K562 (cell line): ENCODE data around the gene CLCN2. TPM values are rescaled to one million over a fixed set of nuclear protein-coding genes. Genes with fewer than 3 reads are reported as not detected.

Experiments
- ARID2 ChIP-seq: fragments of 450-650 bp; IDR thresholded peaks from 2 replicates; pipeline ENCODE4 v1.6.1; 2017; ENCODE audit warnings: antibody characterized with exemption, mild to moderate bottlenecking
- CHCHD3 ChIP-seq: fragments of 250-450 bp; sonication (Bioruptor Pico); IDR thresholded peaks from 2 replicates; pipeline ENCODE4 v2.1.2; 2022; ENCODE audit warnings: mild to moderate bottlenecking
- CREM ChIP-seq: IDR thresholded peaks from 2 replicates; pipeline ENCODE4 v1.6.1; 2014; ENCODE audit warnings: antibody characterized with exemption, low read depth
- FIP1L1 ChIP-seq: fragments of 200-400 bp; formaldehyde crosslinking; IDR thresholded peaks from 2 replicates; pipeline ENCODE4 v1.6.1; 2018; ENCODE audit warnings: mild to moderate bottlenecking, low read depth, low read length; ENCODE audit not compliant: poor library complexity, severe bottlenecking
- FOXM1 ChIP-seq, 2 experiments: fragments of 450-650 bp in 1 of 2; sonication (generic) in 1 of 2; formaldehyde crosslinking in 1 of 2; IDR thresholded peaks; 2 replicates each; pipeline versions ENCODE4 v1.6.1 to v1.9.0; 2017 to 2022; ENCODE audit warnings: low read depth in 2 of 2, mild to moderate bottlenecking in 2 of 2, missing genetic modification reagents in 1 of 2, moderate library complexity in 1 of 2
- FOXP1 ChIP-seq: sonication (generic); formaldehyde crosslinking; IDR thresholded peaks from 2 replicates; pipeline ENCODE4 v1.8.0; 2022; ENCODE audit warnings: mild to moderate bottlenecking, missing genetic modification reagents
- FUS ChIP-seq: fragments of 200-400 bp; formaldehyde crosslinking; optimal IDR thresholded peaks from 2 replicates; pipeline ENCODE3; 2017; ENCODE audit warnings: low read depth, low read length
- HDAC6 ChIP-seq: IDR thresholded peaks from 2 replicates; pipeline ENCODE4 v1.6.1; 2012; ENCODE audit warnings: low read depth, mild to moderate bottlenecking, control low read depth, inconsistent platforms, low read length, moderate library complexity
- MYC ChIP-seq, 2 experiments: fragments of 250-450 bp in 1 of 2; sonication (Bioruptor Pico) in 1 of 2; IDR thresholded peaks; 2 replicates each; pipeline versions ENCODE4 v1.5.1 to v1.6.1; 2012 to 2021; ENCODE audit warnings: low read depth in 2 of 2, borderline replicate concordance in 1 of 2, improper control_type of control experiment in 1 of 2, low read length in 1 of 2, mild to moderate bottlenecking in 1 of 2, moderate library complexity in 1 of 2
- NFIC ChIP-seq: fragments of 450-650 bp; IDR thresholded peaks from 2 replicates; pipeline ENCODE4 v1.6.1; 2017; ENCODE audit warnings: mild to moderate bottlenecking, inconsistent platforms
- PHF8 ChIP-seq: fragments of 200-600 bp; sonication (generic); IDR thresholded peaks from 2 replicates; pipeline ENCODE4 v1.6.1; 2012; ENCODE audit warnings: mixed run types, mild to moderate bottlenecking, inconsistent platforms, low read length, moderate library complexity, borderline replicate concordance
- POLR2G ChIP-seq: fragments of 200-400 bp; formaldehyde crosslinking; IDR thresholded peaks from 2 replicates; pipeline ENCODE4 v1.6.1; 2017; ENCODE audit warnings: low read depth, mild to moderate bottlenecking, antibody characterized with exemption, low read length, moderate library complexity
- SAP30 ChIP-seq: fragments of 200-600 bp; sonication (generic); IDR thresholded peaks from 2 replicates; pipeline ENCODE4 v1.6.1; 2012; ENCODE audit warnings: borderline replicate concordance, low read depth, mild to moderate bottlenecking, moderate library complexity, low read length, control low read depth, inconsistent platforms; ENCODE audit not compliant: insufficient read depth, poor library complexity, severe bottlenecking
- SETDB1 ChIP-seq: IDR thresholded peaks from one replicate; pipeline ENCODE4 v1.6.1; 2012; ENCODE audit warnings: low read length, control low read depth, inconsistent platforms
- SUPT5H ChIP-seq: fragments of 450-650 bp; IDR thresholded peaks from 2 replicates; pipeline ENCODE4 v1.6.1; 2016
- ZBTB7A ChIP-seq: IDR thresholded peaks from 2 replicates; pipeline ENCODE4 v1.6.1; 2011; ENCODE audit warnings: low read depth, mild to moderate bottlenecking, low read length, moderate library complexity, borderline replicate concordance; ENCODE audit not compliant: control insufficient read depth
- polyA plus RNA-seq, 8 experiments: library from polyadenylated mRNA; depleted of rRNA in 4 of 8; stranded (reverse) in 5 of 8; unstranded in 3 of 8; fragments of >200 nt; fragmentation: Nextera tagmentation in 2 of 8; fragmentation: Illumina TruSeq in 1 of 8; extraction: Ambion mirVana in 2 of 8; extraction: Trizol in 1 of 8; gene quantifications; 2 replicates each; pipeline versions ENCODE4 v1.2.1 to v1.2.3, GENCODE V29; 2011 to 2014; ENCODE audit warnings: inconsistent platforms in 1 of 8, missing spikeins in 1 of 8
- total RNA-seq, 7 experiments: library from RNA; depleted of rRNA in 6 of 7; stranded (reverse); fragments of >200 nt in 6 of 7; fragmentation: Illumina TruSeq in 2 of 7; extraction: Trizol in 2 of 7; gene quantifications; 2 replicates each; pipeline versions ENCODE4 v1.2.1 to v1.2.3, GENCODE V29; 2011 to 2021; ENCODE audit warnings: low replicate concordance in 1 of 7
- TF ChIP-seq, protein P1 (sequence below): fragments of 450-650 bp; IDR thresholded peaks from 2 replicates; pipeline ENCODE4 v1.6.1; 2017; ENCODE audit warnings: antibody characterized with exemption, mild to moderate bottlenecking
- TF ChIP-seq, protein P2 (sequence below): fragments of 200-800 bp; sonication (Bioruptor generic); IDR thresholded peaks from 2 replicates; pipeline ENCODE4 v1.6.1; 2017; ENCODE audit warnings: missing genetic modification characterization, missing compliant biosample characterization
- TF ChIP-seq, protein P3 (sequence below): fragments of 450-650 bp; formaldehyde crosslinking; IDR thresholded peaks from 2 replicates; pipeline ENCODE4 v1.4.0; 2020; ENCODE audit warnings: mild to moderate bottlenecking, moderate library complexity

The CLCN2 gene
- total and polyA plus RNA-seq, 9 of the 15 experiments (the other 6 are each of a cell fraction or from before 2014, with no cell fraction given): 0.10 to 14.0 (median 6.9) TPM

DNA sequence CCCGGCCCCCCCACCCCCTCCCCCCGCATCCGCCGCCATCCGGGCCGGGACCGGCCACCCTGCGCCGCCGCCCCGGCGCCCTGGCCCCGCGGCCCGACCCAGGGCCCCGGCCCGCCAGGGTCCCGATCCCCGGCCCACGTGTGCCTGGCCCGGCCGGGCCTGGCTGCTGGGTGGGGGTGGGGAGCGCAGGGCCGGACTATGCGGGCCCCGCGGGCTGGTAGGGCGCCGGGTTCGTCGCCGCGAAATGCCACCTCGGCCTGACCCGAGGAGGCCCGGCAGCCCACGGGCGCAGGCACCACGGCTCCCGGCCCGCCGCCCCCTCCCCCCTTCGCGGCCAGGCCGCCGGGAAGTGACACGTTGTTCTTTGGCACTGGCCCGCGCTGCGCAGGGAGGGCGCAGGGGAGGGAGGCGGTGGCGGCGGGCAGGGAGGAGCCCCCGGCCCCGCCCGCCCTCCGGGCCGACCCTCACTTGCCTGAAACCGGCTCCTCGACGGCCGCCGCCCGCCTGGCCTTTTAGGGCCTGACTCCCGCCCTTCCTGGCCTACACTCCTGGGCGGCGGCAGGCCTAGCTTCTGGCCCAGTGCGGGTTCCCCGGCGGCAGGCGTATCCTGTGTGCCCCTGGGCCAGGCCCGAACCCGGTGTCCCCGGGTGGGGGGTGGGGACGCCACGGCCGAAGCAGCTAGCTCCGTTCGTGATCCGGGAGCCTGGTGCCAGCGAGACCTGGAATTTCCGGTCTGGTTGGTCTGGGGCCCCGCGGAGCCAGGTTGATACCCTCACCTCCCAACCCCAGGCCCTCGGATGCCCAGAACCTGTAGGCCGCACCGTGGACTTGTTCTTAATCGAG is 46.5 kb downstream of the CLCN2 start (continued):
- TF ChIP-seq, protein P1, sequence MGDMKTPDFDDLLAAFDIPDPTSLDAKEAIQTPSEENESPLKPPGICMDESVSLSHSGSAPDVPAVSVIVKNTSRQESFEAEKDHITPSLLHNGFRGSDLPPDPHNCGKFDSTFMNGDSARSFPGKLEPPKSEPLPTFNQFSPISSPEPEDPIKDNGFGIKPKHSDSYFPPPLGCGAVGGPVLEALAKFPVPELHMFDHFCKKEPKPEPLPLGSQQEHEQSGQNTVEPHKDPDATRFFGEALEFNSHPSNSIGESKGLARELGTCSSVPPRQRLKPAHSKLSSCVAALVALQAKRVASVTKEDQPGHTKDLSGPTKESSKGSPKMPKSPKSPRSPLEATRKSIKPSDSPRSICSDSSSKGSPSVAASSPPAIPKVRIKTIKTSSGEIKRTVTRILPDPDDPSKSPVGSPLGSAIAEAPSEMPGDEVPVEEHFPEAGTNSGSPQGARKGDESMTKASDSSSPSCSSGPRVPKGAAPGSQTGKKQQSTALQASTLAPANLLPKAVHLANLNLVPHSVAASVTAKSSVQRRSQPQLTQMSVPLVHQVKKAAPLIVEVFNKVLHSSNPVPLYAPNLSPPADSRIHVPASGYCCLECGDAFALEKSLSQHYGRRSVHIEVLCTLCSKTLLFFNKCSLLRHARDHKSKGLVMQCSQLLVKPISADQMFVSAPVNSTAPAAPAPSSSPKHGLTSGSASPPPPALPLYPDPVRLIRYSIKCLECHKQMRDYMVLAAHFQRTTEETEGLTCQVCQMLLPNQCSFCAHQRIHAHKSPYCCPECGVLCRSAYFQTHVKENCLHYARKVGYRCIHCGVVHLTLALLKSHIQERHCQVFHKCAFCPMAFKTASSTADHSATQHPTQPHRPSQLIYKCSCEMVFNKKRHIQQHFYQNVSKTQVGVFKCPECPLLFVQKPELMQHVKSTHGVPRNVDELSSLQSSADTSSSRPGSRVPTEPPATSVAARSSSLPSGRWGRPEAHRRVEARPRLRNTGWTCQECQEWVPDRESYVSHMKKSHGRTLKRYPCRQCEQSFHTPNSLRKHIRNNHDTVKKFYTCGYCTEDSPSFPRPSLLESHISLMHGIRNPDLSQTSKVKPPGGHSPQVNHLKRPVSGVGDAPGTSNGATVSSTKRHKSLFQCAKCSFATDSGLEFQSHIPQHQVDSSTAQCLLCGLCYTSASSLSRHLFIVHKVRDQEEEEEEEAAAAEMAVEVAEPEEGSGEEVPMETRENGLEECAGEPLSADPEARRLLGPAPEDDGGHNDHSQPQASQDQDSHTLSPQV: peak; percentile 38; the same call in 1 of the 2 replicates
- TF ChIP-seq SUPT5H: no peak
- TF ChIP-seq HDAC6: no peak
- peak; percentile 68; the same call in 1 of the 2 replicates for TF ChIP-seq ZBTB7A
- TF ChIP-seq, protein P2, sequence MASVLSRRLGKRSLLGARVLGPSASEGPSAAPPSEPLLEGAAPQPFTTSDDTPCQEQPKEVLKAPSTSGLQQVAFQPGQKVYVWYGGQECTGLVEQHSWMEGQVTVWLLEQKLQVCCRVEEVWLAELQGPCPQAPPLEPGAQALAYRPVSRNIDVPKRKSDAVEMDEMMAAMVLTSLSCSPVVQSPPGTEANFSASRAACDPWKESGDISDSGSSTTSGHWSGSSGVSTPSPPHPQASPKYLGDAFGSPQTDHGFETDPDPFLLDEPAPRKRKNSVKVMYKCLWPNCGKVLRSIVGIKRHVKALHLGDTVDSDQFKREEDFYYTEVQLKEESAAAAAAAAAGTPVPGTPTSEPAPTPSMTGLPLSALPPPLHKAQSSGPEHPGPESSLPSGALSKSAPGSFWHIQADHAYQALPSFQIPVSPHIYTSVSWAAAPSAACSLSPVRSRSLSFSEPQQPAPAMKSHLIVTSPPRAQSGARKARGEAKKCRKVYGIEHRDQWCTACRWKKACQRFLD (CRISPR knock-in tag): peak; percentile 86; the same call in 1 of the 2 replicates
- no peak for TF ChIP-seq FOXM1 (IDR thresholded peaks at IDR 0.05; ENCODE audit: low read depth)
- TF ChIP-seq FOXM1 (CRISPR knock-in tag; IDR thresholded peaks at IDR 0.05; ENCODE audit: low read depth): no peak
- peak; percentile 16 for TF ChIP-seq FUS
- TF ChIP-seq FIP1L1: peak; percentile 96
- 0 out of 2 replicates have a peak, but pooled peaks have one; percentile 24 for TF ChIP-seq CREM
- TF ChIP-seq, protein P3, sequence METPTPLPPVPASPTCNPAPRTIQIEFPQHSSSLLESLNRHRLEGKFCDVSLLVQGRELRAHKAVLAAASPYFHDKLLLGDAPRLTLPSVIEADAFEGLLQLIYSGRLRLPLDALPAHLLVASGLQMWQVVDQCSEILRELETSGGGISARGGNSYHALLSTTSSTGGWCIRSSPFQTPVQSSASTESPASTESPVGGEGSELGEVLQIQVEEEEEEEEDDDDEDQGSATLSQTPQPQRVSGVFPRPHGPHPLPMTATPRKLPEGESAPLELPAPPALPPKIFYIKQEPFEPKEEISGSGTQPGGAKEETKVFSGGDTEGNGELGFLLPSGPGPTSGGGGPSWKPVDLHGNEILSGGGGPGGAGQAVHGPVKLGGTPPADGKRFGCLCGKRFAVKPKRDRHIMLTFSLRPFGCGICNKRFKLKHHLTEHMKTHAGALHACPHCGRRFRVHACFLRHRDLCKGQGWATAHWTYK: 0 out of 2 replicates have a peak, but pooled peaks have one; percentile 20
- TF ChIP-seq ARID2: no peak
- peak; percentile 87 for TF ChIP-seq POLR2G
- TF ChIP-seq SETDB1: no peak
- no peak; the same call in 1 of the 2 replicates for TF ChIP-seq MYC (IDR thresholded peaks at IDR 0.05; ENCODE audit: low read depth, low read length)
- 0 out of 2 replicates have a peak, but pooled peaks have one; percentile 26 for TF ChIP-seq MYC (CRISPR knock-in tag; IDR thresholded peaks at IDR 0.05; ENCODE audit: borderline replicate concordance, low read depth)
- TF ChIP-seq FOXP1: peak; percentile 49; the same call in 1 of the 2 replicates
- no peak for TF ChIP-seq CHCHD3 (CRISPR knock-in tag)
- peak; percentile 28; the same call in 1 of the 2 replicates for TF ChIP-seq NFIC
- peak; percentile 67 for TF ChIP-seq SAP30
- TF ChIP-seq PHF8: peak; percentile 49; the same call in 1 of the 2 replicates
